A204.1 (cell line): ENCODE results near the gene COBL.

Source experiments
- FAIRE-seq: peaks from 2 replicates; lab custom pipeline; 2012; peaks lifted over from hg19 to GRCh38; lab: Jason Lieb, UNC

COBL gene

DNA sequence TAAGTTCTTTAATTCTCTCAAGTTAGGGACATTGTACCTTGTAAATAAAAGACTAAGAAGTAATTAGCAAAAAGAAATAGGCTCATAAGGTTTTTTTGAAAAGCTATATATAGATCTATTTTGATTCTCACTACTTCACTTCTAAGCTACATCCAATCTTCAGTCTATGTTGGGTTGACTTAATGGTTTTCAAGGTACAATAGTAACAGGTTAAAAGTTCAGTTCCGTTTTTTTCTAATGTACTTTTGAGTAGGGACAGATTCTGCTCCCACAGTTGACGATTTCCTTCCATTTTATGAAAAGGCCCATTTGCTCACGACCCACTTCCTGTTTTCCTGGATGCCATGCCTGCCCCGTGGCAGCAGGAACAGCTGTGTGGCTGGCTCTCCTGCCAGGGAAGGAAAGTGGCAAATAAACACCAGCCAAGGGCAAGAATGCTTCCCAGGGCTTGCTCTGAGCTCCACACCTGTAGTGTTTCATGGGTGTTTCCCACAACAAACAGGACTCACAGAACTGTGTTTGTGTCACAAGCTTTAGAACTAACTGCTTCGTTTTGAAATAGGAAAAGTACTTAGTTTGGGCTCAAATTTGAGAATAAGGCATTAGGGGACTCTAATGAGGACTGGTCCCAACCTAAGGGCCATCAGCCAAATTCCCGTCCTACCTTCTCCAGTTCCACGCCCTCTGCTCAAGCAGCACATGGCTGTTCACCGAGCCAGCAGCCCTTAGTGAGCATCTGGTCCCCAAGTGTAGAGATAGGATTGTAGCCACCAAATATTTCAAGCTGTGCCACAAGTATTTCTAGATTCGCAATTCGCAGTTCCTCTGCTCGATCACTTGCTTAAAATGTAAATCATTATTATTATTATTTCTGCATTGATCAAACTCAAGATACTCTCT is 240.7 kb downstream of the COBL start:
- no peak for FAIRE-seq

DNA sequence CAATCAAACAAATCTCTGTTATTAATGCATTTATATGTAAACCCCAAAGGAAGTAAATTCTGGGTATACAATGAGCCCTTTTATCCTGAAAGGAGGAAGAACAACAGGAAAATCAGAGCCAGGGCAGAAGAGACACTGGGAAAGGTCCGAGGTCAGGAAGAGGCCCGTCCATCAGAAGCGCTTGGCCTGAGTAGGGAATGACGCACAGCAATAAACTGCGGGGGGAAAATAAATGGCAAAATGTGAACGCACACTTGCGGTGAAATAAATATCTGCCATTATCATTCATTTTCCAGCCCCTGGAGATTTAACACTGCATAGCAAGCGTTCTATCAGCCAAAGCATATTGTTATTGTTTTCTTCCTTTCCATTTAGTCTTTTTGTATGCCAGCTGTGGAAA is 243.4 kb downstream of the COBL start:
- FAIRE-seq = no peak

DNA sequence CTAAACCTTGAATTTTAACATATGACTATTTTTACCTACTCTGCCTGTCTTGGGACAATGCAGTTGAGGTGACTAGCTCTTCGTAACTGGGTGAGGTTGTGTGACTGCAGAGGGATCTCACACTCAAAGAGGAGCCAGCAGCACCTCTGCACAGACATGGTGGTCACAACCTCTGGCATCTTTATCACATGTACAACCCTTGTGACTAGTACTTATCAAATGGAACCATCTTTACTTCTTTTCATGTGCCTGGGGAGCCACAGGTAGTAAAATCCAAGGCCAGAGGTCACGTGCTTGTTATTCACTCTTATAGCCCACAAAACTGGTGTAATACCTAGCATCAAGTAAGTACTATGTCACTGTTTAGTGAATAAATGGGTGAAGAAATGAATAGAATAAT is 244.3 kb downstream of the COBL start:
- FAIRE-seq = no peak

DNA sequence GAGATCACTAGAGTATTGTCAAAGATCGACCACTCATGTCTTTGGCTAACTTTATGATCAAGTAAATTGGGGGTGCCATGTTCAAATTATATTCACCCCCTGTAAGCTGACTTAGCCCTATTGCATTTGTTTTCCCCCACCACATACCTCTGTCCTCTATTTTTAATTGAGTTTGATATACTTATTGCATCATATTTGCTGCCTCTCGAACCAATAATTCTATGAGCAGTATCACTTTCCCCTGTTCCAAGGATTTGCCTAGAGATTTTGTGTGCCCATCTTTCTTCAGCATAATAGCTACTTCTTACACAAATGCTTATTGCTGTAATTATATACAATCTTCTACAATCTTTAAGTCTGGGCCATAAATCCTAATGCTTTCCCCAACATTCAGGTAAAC is 245.2 kb downstream of the COBL start:
- no peak for FAIRE-seq

DNA sequence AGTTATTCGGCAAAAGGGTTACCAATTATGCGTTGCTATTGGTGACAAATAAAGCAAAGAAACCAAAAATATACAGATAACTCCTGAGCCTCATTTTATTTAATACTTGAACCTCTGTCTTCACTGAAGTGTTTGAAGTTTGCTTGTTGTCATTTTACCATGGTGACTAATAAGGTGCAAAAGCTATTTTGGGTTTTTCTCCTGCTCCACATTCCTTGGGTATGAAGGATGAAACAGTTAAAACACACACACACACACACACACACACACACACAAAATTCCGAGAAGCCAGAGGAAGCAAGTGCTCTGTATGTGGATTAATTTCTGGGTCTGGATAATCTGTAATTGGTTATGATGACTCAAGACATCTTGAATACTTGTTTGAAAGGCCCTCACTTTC is 246.5 kb downstream of the COBL start:
- FAIRE-seq = no peak

DNA sequence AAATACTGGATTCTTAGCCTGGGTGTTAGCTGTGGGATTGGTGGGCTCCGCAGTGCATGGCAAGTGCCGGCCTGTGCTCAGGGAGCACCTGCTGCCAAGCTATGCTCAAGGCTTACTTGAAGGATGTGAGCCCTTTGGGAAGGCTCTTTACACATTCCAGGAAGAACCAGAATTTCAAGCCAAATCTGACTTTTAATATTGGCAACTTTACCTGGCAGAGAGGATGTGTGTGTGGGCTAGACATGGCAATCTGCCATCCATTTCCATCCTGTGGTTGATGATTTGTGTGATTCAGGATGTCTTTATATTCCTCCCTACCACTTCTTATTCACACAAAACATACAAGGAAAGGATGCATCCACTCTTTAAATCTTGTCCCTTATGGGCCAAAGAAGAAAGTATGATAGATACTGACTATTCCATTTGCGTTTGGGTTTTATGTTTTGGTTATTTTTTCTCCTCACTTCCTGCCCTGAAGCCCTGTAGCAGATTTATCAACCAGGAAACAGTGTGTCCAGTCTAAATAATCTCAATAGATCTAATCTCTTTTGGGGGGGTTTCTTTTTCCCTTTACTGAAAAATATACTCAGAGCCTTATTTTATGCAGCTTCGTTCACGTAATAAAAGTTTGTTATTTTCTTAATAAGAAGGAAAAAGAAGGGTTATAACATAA is 247.1 kb downstream of the COBL start:
- FAIRE-seq = no peak

DNA sequence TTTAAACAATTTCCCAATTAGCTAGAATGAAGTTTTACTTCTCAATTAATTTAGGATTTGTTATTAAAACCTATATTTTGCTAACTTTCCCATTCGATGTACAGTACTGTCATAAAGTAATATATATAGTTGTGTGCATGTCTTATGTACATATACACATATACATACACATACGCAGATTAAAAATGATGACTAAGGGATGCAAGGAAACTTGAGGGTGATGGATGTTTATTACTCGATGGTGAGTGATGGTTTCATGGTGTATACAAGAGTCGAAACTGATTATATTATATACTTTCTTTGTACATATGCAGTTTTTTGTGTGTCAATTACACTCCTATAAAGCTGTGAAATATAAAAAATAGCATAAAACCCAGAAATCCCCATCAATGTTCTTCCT is 248.2 kb downstream of the COBL start:
- FAIRE-seq = no peak

DNA sequence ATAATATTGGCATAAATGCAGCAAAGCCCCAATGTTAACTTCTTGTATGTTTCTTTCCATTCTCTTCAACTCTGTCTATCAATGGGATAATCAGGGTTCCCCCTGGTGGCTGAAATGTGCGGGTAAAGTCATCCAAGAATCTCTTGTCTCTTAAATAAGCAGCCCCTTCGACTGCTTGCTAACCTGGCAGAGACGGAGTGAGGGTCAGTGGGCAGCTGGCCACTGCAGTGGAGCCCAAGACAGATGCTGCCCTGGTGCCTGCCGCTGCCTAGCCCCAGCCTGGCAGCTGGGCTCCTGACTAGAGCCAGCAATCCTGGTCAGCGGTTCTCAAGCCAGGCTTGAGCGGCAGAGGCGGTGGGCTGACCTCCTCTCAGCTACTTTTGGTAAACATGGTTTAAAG is 248.9 kb downstream of the COBL start:
- no peak for FAIRE-seq

DNA sequence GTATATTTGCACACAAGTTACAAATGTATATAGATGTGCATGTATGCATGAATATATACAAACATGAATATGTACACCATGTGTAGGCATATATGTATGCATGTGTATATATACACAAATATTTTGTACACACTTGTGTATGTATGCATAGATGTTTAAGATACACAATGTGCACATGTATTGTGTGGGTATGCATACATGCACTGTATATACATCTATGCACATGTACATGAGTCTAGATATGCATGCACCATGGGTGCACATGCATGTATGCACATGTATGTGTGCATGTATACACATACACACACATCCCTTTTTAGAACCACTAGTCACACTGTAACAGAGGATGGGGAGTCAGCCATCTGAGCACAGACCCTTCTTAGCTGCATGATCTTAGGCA is 249.4 kb downstream of the COBL start:
- no peak for FAIRE-seq

DNA sequence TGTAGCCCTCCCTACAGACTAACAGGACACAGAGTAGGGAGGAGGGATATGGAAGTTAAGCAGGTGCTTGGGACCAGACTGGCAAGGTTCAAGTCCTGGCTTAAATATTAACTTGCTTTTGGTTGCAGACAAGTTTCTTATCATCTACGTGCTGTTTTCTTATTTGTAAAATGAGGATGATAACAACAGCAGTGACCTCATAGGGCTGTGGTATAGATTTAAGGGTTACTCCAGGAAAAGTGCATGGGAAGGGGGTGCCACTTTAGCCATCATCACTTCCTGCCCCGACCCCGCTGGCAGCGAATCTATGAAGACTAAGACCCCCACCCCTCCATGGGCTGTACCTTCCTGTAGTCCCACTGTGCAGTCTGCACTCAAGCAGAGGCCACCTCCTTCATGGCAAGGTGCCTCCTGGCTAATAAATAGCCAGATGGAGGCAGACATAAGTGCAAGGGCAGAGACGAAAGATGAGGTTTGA is 250.2 kb downstream of the COBL start:
- FAIRE-seq = no peak

DNA sequence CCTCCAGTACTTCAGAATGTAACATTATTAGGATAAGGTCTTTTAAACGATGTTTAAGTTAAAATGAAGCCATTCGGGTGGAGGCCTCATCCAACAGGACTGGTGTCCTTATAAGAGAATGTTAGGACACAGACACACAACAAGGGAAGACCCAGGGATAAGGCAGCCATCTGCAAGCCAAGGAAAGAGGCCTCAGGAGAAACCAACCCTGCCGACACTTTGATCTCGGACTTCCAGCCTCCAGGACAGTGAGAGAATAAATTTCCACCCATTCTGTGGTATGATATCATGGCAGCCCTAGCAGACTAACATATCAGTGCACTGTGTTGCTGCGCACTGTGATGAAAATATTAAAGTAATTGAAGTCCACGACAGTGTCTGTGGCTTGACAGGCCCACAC is 250.8 kb downstream of the COBL start:
- no peak for FAIRE-seq

DNA sequence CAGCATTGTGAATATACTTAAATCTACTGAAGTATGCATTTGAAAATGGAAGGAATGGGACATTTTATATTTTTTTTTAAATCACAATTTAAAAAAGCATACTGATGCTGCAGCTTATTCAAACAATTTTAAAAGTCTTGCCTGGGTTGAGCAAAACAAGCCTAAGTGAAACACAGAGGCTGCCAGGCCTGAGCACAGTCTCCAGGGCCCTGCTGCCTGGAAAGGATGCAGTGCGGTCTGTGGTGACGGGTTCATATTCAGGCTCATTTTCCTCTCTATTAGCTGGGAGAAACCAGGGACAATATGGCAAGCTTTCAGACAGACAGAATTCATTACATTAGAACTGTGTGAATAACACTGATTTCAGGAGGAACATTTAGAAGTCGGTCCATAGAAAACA is 251.9 kb downstream of the COBL start:
- no peak for FAIRE-seq

DNA sequence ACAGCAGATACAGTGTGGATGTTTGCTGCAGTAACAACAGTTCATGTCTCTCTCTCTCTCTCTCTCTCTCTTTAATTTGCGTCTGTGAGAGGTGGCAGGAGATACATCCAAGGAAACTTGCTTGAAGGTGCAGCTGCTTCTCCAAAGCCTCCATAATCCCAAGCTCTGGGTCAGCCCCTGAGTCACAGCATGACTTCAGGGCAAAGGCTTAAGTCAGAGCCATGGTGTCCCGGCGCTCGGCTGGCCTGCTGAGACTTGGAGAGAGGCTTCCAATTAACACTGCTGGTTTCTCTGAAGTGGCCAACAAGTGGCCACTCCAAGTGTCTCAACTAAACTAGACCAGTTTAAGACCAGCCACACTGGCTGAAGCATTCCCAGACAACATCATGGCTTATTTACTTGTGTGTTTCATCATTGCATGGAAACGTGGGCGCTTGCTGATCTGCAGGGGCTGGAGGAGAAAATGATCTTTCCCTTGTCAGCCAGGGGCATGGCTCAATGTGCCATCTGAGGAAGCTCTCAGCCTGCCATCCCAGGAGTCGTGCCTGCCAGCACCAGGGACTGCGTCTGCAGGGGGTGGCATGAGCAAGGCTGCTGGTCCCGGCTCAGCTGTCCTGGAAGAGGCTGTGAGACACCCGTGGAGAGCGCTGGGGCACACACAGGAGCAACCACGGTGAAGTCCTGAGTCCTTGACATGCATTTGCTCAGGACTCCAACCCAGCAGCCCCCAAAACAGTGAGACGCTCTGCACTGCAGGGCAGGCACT is 254.2 kb downstream of the COBL start:
- FAIRE-seq = no peak

DNA sequence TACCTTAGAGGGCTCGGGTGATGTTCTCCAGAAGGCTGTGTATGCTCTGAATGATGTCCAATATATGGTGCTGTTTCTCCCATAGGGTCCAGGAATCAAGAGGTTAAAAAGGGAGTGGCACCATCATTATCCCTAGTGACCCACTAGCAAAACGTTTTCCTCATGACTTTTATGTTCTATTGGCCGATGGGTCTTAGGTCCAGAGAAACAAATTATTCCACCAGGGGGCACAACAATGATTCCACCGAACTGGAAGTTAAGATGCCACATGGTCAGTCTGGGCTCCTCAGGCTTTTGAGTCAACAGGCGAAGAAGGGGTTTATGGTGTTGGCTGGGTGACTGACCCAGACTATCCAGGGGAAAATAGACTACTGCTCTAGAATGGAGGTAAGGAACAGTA is 256.1 kb downstream of the COBL start:
- FAIRE-seq = no peak

DNA sequence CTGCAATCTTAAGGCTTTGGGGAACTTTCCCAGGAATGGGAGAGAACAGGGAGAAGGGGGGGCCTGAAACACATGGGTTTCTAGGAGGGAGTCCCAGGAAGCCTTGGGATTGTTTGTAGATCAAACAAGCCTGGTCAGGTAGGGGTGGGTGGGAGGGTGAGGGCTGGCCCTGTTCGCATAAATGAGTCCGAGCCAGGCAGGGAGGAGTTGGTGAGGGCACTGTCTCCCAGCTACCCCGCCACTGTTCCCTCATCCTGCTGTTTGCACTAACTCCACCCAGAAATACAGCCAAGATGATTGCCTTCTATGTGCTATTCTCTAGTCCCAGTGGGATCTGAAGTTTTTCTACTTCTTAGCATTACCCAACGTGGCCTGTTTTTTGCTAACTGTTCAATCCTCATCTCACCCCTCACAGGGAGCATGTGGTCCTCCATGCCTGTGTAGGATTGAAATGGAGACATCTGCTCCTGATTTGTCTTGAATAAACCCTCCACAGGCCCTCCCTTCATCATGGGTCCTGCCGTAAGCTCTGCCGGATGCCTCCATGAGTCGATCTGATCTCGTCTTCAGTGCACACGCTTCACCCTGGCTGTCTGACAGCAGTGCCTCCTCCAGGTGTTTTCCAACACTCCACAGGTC is 257.0 kb downstream of the COBL start:
- no peak for FAIRE-seq

DNA sequence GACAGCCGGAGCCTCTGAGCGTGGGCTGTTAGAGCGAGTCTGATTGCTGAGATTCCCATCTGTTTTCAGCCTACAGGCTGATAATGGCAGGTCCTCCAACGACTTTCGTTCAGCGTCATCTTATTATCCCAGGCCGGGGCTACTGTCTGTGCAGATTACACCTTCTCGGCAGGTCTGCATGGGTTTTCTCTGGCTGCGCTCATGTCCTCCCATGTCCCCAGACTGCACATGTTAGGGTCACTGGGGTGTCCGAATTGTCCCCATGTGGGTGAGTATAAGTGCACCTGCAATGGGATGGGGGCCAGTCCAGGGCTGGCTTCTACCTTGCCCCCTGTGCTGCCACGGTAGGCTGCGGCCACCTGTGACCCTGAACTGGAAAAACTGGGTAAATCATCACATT is 257.8 kb downstream of the COBL start:
- FAIRE-seq = no peak

DNA sequence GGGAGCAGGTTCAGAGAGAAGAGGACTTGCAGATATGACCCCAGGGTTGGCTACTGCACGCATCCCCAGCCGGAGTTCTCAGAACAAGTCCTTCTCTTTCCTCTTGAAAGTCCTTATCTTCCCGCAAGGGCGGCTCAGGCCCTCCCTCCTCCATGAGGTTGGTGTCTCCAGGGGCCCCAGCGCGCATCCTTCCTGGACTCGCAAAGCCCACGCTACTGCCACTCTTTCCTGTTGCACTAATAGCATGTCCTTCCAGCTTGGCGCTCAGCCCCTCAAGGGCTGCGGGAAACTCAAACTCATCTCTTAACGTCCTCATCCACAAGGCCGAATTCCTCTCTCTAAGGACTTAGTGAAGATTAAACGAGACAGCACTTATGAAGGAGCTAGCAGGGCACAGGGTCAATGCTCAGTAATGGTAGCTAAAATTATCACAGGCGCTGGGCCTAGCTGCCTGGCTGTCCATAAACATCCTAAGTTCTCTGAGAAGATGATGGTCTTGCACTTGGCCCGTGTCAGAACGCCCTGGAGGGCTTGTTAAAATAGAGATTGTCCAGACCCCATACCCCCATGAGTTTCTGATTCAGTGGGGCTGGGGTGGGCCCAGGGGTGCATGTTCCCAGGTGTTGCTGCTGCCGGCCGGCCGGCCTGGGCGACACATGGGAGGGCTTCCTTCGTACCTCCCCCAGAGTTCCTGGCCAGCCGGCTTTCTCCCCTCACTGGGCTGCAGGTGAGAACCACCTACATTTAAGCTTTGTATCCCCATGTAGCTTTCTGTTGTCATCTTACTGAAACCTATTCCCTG is 261.4 kb downstream of the COBL start:
- FAIRE-seq = no peak

DNA sequence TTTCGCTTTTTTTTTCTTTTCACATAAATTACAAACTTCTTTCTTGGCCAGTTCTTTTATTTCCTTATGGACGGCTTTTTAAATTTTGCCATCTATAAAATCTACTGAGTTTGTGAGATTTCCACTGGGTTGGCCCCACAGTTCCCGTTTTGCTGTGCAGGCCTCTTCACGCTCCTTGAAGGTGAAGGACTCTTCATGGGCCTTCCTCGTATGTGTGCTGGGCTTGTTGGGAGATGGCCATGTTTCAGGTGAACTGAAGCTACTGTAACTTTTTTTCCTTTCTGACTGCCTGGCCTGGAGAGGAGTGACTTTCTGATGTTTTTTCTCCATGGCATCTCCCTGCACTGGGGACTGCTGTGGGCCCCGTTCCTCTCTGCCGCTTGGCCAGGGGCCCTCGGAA is 262.4 kb downstream of the COBL start:
- FAIRE-seq = no peak

DNA sequence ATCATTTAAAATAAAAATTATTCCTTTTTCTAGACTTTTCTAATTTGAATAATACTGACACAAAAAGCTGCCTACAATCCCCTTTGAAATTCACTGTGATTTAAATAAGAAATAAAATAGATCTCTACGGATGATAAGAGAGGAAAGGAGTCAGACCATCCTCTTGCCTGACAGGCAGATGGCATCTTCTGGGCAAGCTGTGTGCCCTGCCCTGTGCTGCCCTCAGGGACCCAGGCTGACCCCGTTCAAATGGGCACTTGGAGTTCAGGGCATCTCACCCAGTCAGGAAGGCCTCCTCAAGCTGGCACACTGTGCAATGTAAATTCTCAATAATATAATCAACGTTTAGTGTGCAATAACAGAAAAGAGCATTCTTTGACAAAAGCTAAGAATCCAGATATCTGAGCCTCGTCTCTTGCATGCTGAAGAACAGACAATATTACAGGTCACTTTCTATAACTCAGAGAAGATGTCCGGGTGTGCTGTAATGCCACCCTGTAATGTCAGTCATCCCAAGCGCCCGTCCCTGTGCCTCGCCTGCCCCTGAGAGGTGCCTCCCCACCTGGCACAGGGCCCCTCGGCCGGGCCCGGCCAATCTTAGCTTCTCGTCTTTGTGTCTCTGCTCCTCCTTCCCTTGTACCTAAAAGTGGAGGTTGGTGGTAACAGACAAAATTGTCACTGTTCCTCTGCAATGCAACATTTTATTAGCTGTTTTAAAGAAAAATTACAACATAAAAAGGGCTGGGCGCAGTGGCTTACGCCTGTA is 263.3 kb downstream of the COBL start:
- no peak for FAIRE-seq

DNA sequence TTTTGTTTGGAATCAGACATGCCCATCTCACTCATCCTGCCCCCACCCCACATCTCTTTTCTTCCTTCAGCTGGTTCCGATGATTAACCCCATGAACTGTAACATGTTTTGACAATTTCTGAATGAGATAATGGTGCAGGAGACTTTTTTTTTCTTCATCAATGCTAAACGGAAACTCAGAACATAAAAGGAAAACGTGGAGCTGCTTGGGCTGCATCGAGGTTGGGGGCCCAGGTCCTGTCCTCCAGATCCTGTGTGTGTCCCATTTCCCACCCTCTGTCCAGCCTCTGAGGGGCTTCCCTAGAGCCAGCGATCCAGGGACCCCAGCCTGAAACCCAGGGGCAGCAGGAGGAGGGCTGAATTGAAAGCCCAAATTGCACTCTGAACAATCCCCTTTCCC is 270.1 kb downstream of the COBL start:
- FAIRE-seq = no peak

DNA sequence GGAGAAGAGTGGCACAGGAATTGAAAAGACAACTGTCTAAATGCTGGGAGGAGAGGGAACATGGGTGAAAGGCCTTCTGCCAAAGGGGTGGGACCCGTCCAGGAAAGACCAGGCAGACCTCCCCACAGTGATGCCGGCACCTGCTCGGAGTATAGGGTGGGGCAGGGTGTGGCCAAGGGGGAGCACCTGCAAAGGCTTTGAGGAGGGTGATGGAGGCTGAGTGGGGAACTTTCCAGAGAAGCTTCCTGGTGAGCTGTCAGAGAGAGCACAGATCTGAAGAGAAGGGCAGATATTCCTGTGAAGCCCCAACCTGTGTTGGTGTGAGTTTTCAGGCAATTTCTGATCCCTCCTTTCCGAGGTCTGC is 270.5 kb downstream of the COBL start:
- FAIRE-seq = no peak
